K562 (cell line): Measurements from ENCODE around the gene CDC5L. TPM values are rescaled to one million over a fixed set of nuclear protein-coding genes. Genes with fewer than 3 reads are reported as not detected.

Experiments
- CTBP1 ChIP-seq: fragments of 450-650 bp; IDR thresholded peaks from 2 replicates; pipeline ENCODE4 v1.6.1; 2016; ENCODE audit warnings: borderline replicate concordance
- GABPB1 ChIP-seq: sonication (generic); formaldehyde crosslinking; IDR thresholded peaks from 2 replicates; pipeline ENCODE4 v1.8.0; 2022; ENCODE audit warnings: mild to moderate bottlenecking, missing genetic modification reagents
- JUN ChIP-seq, 2 experiments: sonication (generic) in 1 of 2; formaldehyde crosslinking in 1 of 2; IDR thresholded peaks; 2 replicates each; pipeline versions ENCODE4 v1.6.1 to v1.8.0; 2012 to 2022; ENCODE audit warnings: borderline replicate concordance in 2 of 2, mild to moderate bottlenecking in 2 of 2, improper control_type of control experiment in 1 of 2, low read depth in 1 of 2, low read length in 1 of 2, missing genetic modification reagents in 1 of 2
- REST ChIP-seq, 2 experiments: fragments of 450-650 bp; formaldehyde crosslinking in 1 of 2; IDR thresholded peaks; 2 replicates each; pipeline versions ENCODE4 v1.4.0 to v1.6.1; 2014 to 2020; ENCODE audit warnings: mild to moderate bottlenecking in 2 of 2, borderline replicate concordance in 1 of 2, low read depth in 1 of 2
- SMC3 ChIP-seq: conservative IDR thresholded peaks from 2 replicates; pipeline ENCODE4 v1.6.1; 2011; ENCODE audit warnings: low read depth, low read length, improper control_type of control experiment; ENCODE audit not compliant: insufficient read depth
- TEAD4 ChIP-seq, 2 experiments: sonication (generic) in 1 of 2; formaldehyde crosslinking in 1 of 2; IDR thresholded peaks; 2 replicates each; pipeline versions ENCODE4 v1.6.1 to v1.8.0; 2012 to 2022; ENCODE audit warnings: borderline replicate concordance in 1 of 2, inconsistent platforms in 1 of 2, low read length in 1 of 2, mild to moderate bottlenecking in 1 of 2, missing genetic modification reagents in 1 of 2
- WHSC1 ChIP-seq: IDR thresholded peaks from one replicate; pipeline ENCODE4 v1.6.1; 2012; ENCODE audit warnings: low read length, control low read depth, inconsistent platforms
- ZNF583 ChIP-seq: fragments of 250-450 bp; sonication (Bioruptor Pico); IDR thresholded peaks from 2 replicates; pipeline ENCODE4 v1.4.0; 2020
- ZNF696 ChIP-seq: fragments of 250-450 bp; sonication (Bioruptor Pico); conservative IDR thresholded peaks from 2 replicates; pipeline ENCODE4 v1.4.0; 2020; ENCODE audit warnings: mild to moderate bottlenecking, moderate library complexity
- polyA plus RNA-seq, 8 experiments: library from polyadenylated mRNA; depleted of rRNA in 4 of 8; stranded (reverse) in 5 of 8; unstranded in 3 of 8; fragments of >200 nt; fragmentation: Nextera tagmentation in 2 of 8; fragmentation: Illumina TruSeq in 1 of 8; extraction: Ambion mirVana in 2 of 8; extraction: Trizol in 1 of 8; gene quantifications; 2 replicates each; pipeline versions ENCODE4 v1.2.1 to v1.2.3, GENCODE V29; 2011 to 2014; ENCODE audit warnings: inconsistent platforms in 1 of 8, missing spikeins in 1 of 8
- total RNA-seq, 7 experiments: library from RNA; depleted of rRNA in 6 of 7; stranded (reverse); fragments of >200 nt in 6 of 7; fragmentation: Illumina TruSeq in 2 of 7; extraction: Trizol in 2 of 7; gene quantifications; 2 replicates each; pipeline versions ENCODE4 v1.2.1 to v1.2.3, GENCODE V29; 2011 to 2021; ENCODE audit warnings: low replicate concordance in 1 of 7

Gene CDC5L
- total and polyA plus RNA-seq, 9 of the 15 experiments (the other 6 are each of a cell fraction or from before 2014, with no cell fraction given): 22.3 to 44.2 (median 30.8) TPM

GRCh38 chr6:44338228-44339122 is 49.0 kb upstream of the CDC5L start (continued):
- TF ChIP-seq REST (IDR thresholded peaks at IDR 0.05; ENCODE audit: borderline replicate concordance): peak; percentile 89
- TF ChIP-seq REST (CRISPR knock-in tag; IDR thresholded peaks at IDR 0.05; ENCODE audit: low read depth): no peak
- no peak for TF ChIP-seq ZNF583 (CRISPR knock-in tag)
- TF ChIP-seq JUN (IDR thresholded peaks at IDR 0.05; ENCODE audit: borderline replicate concordance, low read depth, low read length): peak; percentile 8; the same call in 1 of the 2 replicates
- no peak for TF ChIP-seq JUN (CRISPR knock-in tag; IDR thresholded peaks at IDR 0.05; ENCODE audit: borderline replicate concordance)
- peak; percentile 97 for TF ChIP-seq SMC3
- TF ChIP-seq GABPB1 (CRISPR knock-in tag): peak; percentile 41; the same call in 1 of the 2 replicates
- TF ChIP-seq ZNF696 (CRISPR knock-in tag): no peak
- peak; percentile 12; the same call in 1 of the 2 replicates for TF ChIP-seq TEAD4 (IDR thresholded peaks at IDR 0.05; ENCODE audit: low read length)
- TF ChIP-seq TEAD4 (CRISPR knock-in tag; IDR thresholded peaks at IDR 0.05; ENCODE audit: borderline replicate concordance): no peak
- TF ChIP-seq CTBP1: peak; percentile 73
- TF ChIP-seq WHSC1: no peak
